IMR-90 (cell line): ENCODE measurements around the gene CTCF. TPM values are rescaled to one million over a fixed set of nuclear protein-coding genes. Genes with fewer than 3 reads are reported as not detected.

ENCODE experiments used
- ATAC-seq: fragments of 200-7000 bp; cut with Tn5 transposase; 2 replicates; pipeline ENCODE4 v1.9.1; 2020; ENCODE audit warnings: low read depth, mild to moderate bottlenecking, moderate library complexity
- BruUV-seq: library from RNA; stranded (reverse); fragments of 400-500 nt; replicated peaks from 2 replicates; lab custom pipeline; 2021; lab: Mats Ljungman, UMichigan
- CTCF ChIA-PET: fragments of 300-600 bp; formaldehyde crosslinking; extraction: SDS; loops from one replicate; lab custom pipeline; 2021; ENCODE audit warnings: antibody characterized with exemption; lab: Yijun Ruan, JAX
- POLR2A ChIA-PET: fragments of 300-600 bp; sonication (Branson Sonifier 250); formaldehyde crosslinking; loops from one replicate; lab custom pipeline; 2022; ENCODE audit warnings: antibody characterized with exemption; ENCODE audit not compliant: unreplicated experiment; lab: Charles Lee
- DNase-seq: peaks from one replicate; pipeline ENCODE4 v3.0.0; 2013
- H2AFZ ChIP-seq: replicated peaks from 2 replicates; pipeline ENCODE3; 2013; ENCODE audit warnings: low read length, mild to moderate bottlenecking; ENCODE audit not compliant: poor library complexity
- H2AK5ac ChIP-seq: 2 replicates; pipeline ENCODE4 v1.6.1; 2013; ENCODE audit warnings: low read depth, low read length, inconsistent platforms
- H2AK9ac ChIP-seq: replicated peaks from 2 replicates; pipeline ENCODE3; 2013; ENCODE audit warnings: mild to moderate bottlenecking, low read depth, low read length, moderate library complexity; ENCODE audit not compliant: poor library complexity
- H2BK120ac ChIP-seq: 2 replicates; pipeline ENCODE4 v1.6.1; 2013; ENCODE audit warnings: low read depth, low read length, inconsistent platforms
- H2BK15ac ChIP-seq: 3 replicates; pipeline ENCODE4 v1.6.1; 2013; ENCODE audit warnings: low read depth, low read length, inconsistent platforms
- H2BK20ac ChIP-seq: 2 replicates; pipeline ENCODE4 v1.6.1; 2013; ENCODE audit warnings: low read depth, mild to moderate bottlenecking, inconsistent platforms, low read length, moderate library complexity
- H2BK5ac ChIP-seq: 2 replicates; pipeline ENCODE4 v1.6.1; 2013; ENCODE audit warnings: mild to moderate bottlenecking, low read depth, low read length, inconsistent platforms; ENCODE audit not compliant: poor library complexity, severe bottlenecking
- H3K14ac ChIP-seq: replicated peaks from 2 replicates; pipeline ENCODE4 v1.6.1; 2013; ENCODE audit warnings: low read depth, low read length, inconsistent platforms
- H3K18ac ChIP-seq: 2 replicates; pipeline ENCODE4 v1.6.1; 2013; ENCODE audit warnings: low read depth, low read length, control low read depth
- H3K23ac ChIP-seq: 2 replicates; pipeline ENCODE4 v1.6.1; 2013; ENCODE audit warnings: low read depth, low read length, inconsistent platforms
- H3K27ac ChIP-seq: 2 replicates; pipeline ENCODE4 v1.5.1; 2013; ENCODE audit warnings: mild to moderate bottlenecking, control low read depth, low read length; ENCODE audit not compliant: insufficient read depth
- H3K27me3 ChIP-seq: 2 replicates; pipeline ENCODE4 v1.6.1; 2013; ENCODE audit warnings: low read length; ENCODE audit not compliant: control insufficient read depth, insufficient read depth
- H3K36me3 ChIP-seq: 2 replicates; pipeline ENCODE4 v1.6.1; 2013; ENCODE audit warnings: low read length, mixed read lengths; ENCODE audit not compliant: control insufficient read depth, insufficient read depth
- H3K4ac ChIP-seq: 2 replicates; pipeline ENCODE4 v1.6.1; 2013; ENCODE audit warnings: low read depth, low read length, inconsistent platforms
- H3K4me1 ChIP-seq: 2 replicates; pipeline ENCODE4 v1.6.1; 2013; ENCODE audit warnings: low read length, mixed read lengths; ENCODE audit not compliant: control insufficient read depth, insufficient read depth
- H3K4me2 ChIP-seq: 2 replicates; pipeline ENCODE4 v1.6.1; 2013; ENCODE audit warnings: low read depth, mild to moderate bottlenecking, control low read depth, low read length, moderate library complexity
- H3K4me3 ChIP-seq: 2 replicates; pipeline ENCODE4 v1.5.1; 2013; ENCODE audit warnings: low read depth, mild to moderate bottlenecking, control low read depth, low read length, moderate library complexity; ENCODE audit not compliant: insufficient read depth
- H3K56ac ChIP-seq: 2 replicates; pipeline ENCODE4 v1.6.1; 2013; ENCODE audit warnings: low read length, inconsistent platforms; ENCODE audit not compliant: insufficient read depth; ENCODE audit errors: extremely low read depth
- H3K79me1 ChIP-seq, 2 experiments: 2 replicates each; pipeline ENCODE4 v1.6.1; 2013; ENCODE audit warnings: low read length in 2 of 2, inconsistent platforms in 1 of 2, low read depth in 1 of 2
- H3K9ac ChIP-seq: 2 replicates; pipeline ENCODE4 v1.6.1; 2013; ENCODE audit warnings: low read depth, low read length, control low read depth
- H3K9me1 ChIP-seq: 2 replicates; pipeline ENCODE4 v1.6.1; 2013; ENCODE audit warnings: low read length, inconsistent platforms; ENCODE audit not compliant: insufficient read depth
- H3K9me3 ChIP-seq: 2 replicates; pipeline ENCODE4 v1.6.1; 2013; ENCODE audit warnings: low read length; ENCODE audit not compliant: control insufficient read depth, insufficient read depth
- H4K20me1 ChIP-seq: 2 replicates; pipeline ENCODE4 v1.6.1; 2013; ENCODE audit warnings: low read length, inconsistent platforms; ENCODE audit not compliant: insufficient read depth
- H4K5ac ChIP-seq: 2 replicates; pipeline ENCODE4 v1.6.1; 2013; ENCODE audit warnings: mild to moderate bottlenecking, low read depth, low read length, control low read depth
- H4K8ac ChIP-seq, 2 experiments: 2 replicates each; pipeline ENCODE4 v1.6.1; 2013; ENCODE audit warnings: low read depth in 2 of 2, low read length in 2 of 2, control low read depth in 1 of 2, inconsistent platforms in 1 of 2
- H4K91ac ChIP-seq: 2 replicates; pipeline ENCODE4 v1.6.1; 2013; ENCODE audit warnings: low read depth, low read length, inconsistent platforms; ENCODE audit not compliant: insufficient read depth
- BHLHE40 ChIP-seq: fragments of 150-350 bp; IDR thresholded peaks from 2 replicates; pipeline ENCODE4 v1.6.1; 2016; ENCODE audit warnings: mild to moderate bottlenecking, low read depth, low read length
- CEBPB ChIP-seq: IDR thresholded peaks from 2 replicates; pipeline ENCODE4 v1.6.1; 2012; ENCODE audit warnings: low read depth, low read length, improper control_type of control experiment
- CHD1 ChIP-seq: IDR thresholded peaks from 2 replicates; pipeline ENCODE4 v1.6.1; 2012; ENCODE audit warnings: low read depth, low read length, improper control_type of control experiment
- FOS ChIP-seq: fragments of 150-350 bp; IDR thresholded peaks from 2 replicates; pipeline ENCODE4 v1.6.1; 2016; ENCODE audit warnings: low read depth, low read length
- MAFK ChIP-seq: IDR thresholded peaks from 2 replicates; pipeline ENCODE4 v1.6.1; 2012; ENCODE audit warnings: low read depth, low read length, improper control_type of control experiment
- MAZ ChIP-seq: IDR thresholded peaks from 2 replicates; pipeline ENCODE4 v1.6.1; 2012; ENCODE audit warnings: low read depth, mild to moderate bottlenecking, low read length, improper control_type of control experiment, moderate library complexity, borderline replicate concordance
- MXI1 ChIP-seq: IDR thresholded peaks from 2 replicates; pipeline ENCODE4 v1.6.1; 2012; ENCODE audit warnings: low read depth, mild to moderate bottlenecking, low read length, moderate library complexity, borderline replicate concordance
- NFE2L2 ChIP-seq: fragments of 150-350 bp; IDR thresholded peaks from 2 replicates; pipeline ENCODE4 v1.6.1; 2016; ENCODE audit warnings: low read depth, mild to moderate bottlenecking, low read length
- POLR2A ChIP-seq: IDR thresholded peaks from 2 replicates; pipeline ENCODE4 v1.6.1; 2012; ENCODE audit warnings: mild to moderate bottlenecking, low read depth, low read length
- RAD21 ChIP-seq: IDR thresholded peaks from 2 replicates; pipeline ENCODE4 v1.6.1; 2012; ENCODE audit warnings: low read length, improper control_type of control experiment
- RCOR1 ChIP-seq: IDR thresholded peaks from 2 replicates; pipeline ENCODE4 v1.6.1; 2012; ENCODE audit warnings: mild to moderate bottlenecking, low read length, improper control_type of control experiment; ENCODE audit not compliant: insufficient replicate concordance
- RFX5 ChIP-seq: IDR thresholded peaks from 2 replicates; pipeline ENCODE4 v1.8.0; 2012; ENCODE audit warnings: low read depth, mild to moderate bottlenecking, low read length, moderate library complexity
- SMC3 ChIP-seq: fragments of 150-350 bp; IDR thresholded peaks from 2 replicates; pipeline ENCODE4 v1.6.1; 2016; ENCODE audit warnings: low read depth, mild to moderate bottlenecking, antibody characterized with exemption, low read length, moderate library complexity
- WGBS, 2 experiments: methylation state at CpG; one replicate each; pipeline versions ENCODE4 v1.1.5 to v1.1.7; 2013; ENCODE audit warnings: missing lambda C conversion rate in 2 of 2; ENCODE audit not compliant: insufficient read length in 1 of 2; ENCODE audit errors: extremely low coverage in 2 of 2; 5-methylcytosine and 5-hydroxymethylcytosine counted together
- dilution Hi-C: fragments of 300-500 bp; cut with HindIII; formaldehyde crosslinking; loops from one replicate; pipeline ENCODE4 v1.14.3; 2018; ENCODE audit warnings: low sequenced_read_pairs; ENCODE audit not compliant: unreplicated experiment
- in situ Hi-C: fragments of 300-500 bp; cut with MboI; formaldehyde crosslinking; loops from 3 replicates; pipeline ENCODE4 v1.14.3; 2019; ENCODE audit warnings: low sequenced_read_pairs, inconsistent platforms, mixed read lengths
- intact Hi-C: fragments of 100-400 bp; cut with micrococcal nuclease; formaldehyde crosslinking; loops from 2 replicates; pipeline ENCODE4 v1.10.0; 2022
- polyA plus RNA-seq, 3 experiments: library from polyadenylated mRNA; depleted of rRNA; stranded (reverse); fragments of >200 nt; gene quantifications; 2 replicates each; pipeline ENCODE4 v1.2.3, GENCODE V29; 2012; ENCODE audit warnings: low replicate concordance in 1 of 3
- total RNA-seq: library from RNA; depleted of rRNA; stranded (reverse); fragments of >200 nt; gene quantifications from 2 replicates; pipeline ENCODE4 v1.2.3, GENCODE V29; 2012
- TF ChIP-seq, protein P1 (sequence below): fragments of 150-350 bp; IDR thresholded peaks from 2 replicates; pipeline ENCODE4 v1.6.1; 2017; ENCODE audit warnings: mild to moderate bottlenecking, antibody characterized with exemption, low read length, low read depth
- TF ChIP-seq, protein P2 (sequence below): conservative IDR thresholded peaks from 2 replicates; pipeline ENCODE4 v1.5.1; 2012; ENCODE audit warnings: mild to moderate bottlenecking, low read depth, low read length, improper control_type of control experiment
- TF ChIP-seq, protein P3 (sequence below): fragments of 150-350 bp; IDR thresholded peaks from 2 replicates; pipeline ENCODE4 v1.6.1; 2016; ENCODE audit warnings: low read depth, mild to moderate bottlenecking, low read length, moderate library complexity, borderline replicate concordance

CTCF gene
- total and polyA plus RNA-seq, 2 of the 4 experiments (the other 2 are of a cell fraction), result 16.1 to 22.8 TPM

DNA sequence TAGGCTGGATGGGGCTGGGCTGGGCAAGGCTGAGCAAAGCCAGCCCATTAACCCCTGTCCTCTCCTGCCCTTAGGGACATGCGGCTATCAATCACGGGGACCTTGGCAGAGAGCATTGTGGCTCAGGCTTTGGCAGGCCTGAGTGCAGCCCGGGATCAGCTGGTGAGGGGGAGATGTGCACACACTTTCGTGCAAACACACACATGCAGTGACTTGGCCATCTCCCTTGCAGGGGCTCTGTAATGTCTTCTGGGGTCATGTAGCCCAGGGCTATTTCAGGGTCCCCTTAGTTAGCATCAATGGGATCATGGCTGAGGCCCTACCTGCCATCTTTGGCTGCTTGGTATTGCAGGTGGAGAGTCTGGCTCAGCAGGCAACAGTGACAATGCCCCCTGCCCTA, 89.5 kb downstream of the CTCF start:
- WGBS, 2 experiments, result 100% methylated on average over 1 of the region's 4 CpGs; no CpG with 5 or more reads in 1 of the 2 experiments
- no peak overlapping the region for H3K4me3 ChIP-seq
- no peak overlapping the region for H4K5ac ChIP-seq
- no peak for ATAC-seq
- peaks cover 3% of the 10 kb centered on the region; the same call in 1 of the 2 replicates for H3K9me1 ChIP-seq
- no peaks in the 10 kb centered on the region for H3K36me3 ChIP-seq
- no peak overlapping the region for H3K18ac ChIP-seq
- H3K14ac ChIP-seq, result no peak overlapping the region
- H2BK20ac ChIP-seq, result no peak overlapping the region
- H3K4me1 ChIP-seq, result peaks cover 4% of the 10 kb centered on the region; the same call in 1 of the 2 replicates
- no peak overlapping the region for H3K4me2 ChIP-seq
- in situ Hi-C loops (no loop called here), intact Hi-C loops (no loop called here), dilution Hi-C loops (no loop called here)
- H4K91ac ChIP-seq, result no peak overlapping the region
- H3K23ac ChIP-seq, result no peak overlapping the region
- no peak overlapping the region for H2BK120ac ChIP-seq
- no TSS peak for BruUV-seq
- H2AK9ac ChIP-seq, result no peak overlapping the region
- H2BK15ac ChIP-seq, result no peak overlapping the region
- H2BK5ac ChIP-seq, result no peak overlapping the region
- peak overlapping the region; percentile 19 for H2AFZ ChIP-seq
- no peak for TF ChIP-seq SMC3
- TF ChIP-seq CEBPB, result no peak
- TF ChIP-seq, protein P1, sequence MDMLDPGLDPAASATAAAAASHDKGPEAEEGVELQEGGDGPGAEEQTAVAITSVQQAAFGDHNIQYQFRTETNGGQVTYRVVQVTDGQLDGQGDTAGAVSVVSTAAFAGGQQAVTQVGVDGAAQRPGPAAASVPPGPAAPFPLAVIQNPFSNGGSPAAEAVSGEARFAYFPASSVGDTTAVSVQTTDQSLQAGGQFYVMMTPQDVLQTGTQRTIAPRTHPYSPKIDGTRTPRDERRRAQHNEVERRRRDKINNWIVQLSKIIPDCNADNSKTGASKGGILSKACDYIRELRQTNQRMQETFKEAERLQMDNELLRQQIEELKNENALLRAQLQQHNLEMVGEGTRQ, result no peak
- no peak for TF ChIP-seq NFE2L2
- TF ChIP-seq RFX5, result no peak
- no peak for TF ChIP-seq CHD1
- no peak for TF ChIP-seq RAD21
- no peak for TF ChIP-seq RCOR1
- TF ChIP-seq MAFK, result no peak
- TF ChIP-seq, protein P2, sequence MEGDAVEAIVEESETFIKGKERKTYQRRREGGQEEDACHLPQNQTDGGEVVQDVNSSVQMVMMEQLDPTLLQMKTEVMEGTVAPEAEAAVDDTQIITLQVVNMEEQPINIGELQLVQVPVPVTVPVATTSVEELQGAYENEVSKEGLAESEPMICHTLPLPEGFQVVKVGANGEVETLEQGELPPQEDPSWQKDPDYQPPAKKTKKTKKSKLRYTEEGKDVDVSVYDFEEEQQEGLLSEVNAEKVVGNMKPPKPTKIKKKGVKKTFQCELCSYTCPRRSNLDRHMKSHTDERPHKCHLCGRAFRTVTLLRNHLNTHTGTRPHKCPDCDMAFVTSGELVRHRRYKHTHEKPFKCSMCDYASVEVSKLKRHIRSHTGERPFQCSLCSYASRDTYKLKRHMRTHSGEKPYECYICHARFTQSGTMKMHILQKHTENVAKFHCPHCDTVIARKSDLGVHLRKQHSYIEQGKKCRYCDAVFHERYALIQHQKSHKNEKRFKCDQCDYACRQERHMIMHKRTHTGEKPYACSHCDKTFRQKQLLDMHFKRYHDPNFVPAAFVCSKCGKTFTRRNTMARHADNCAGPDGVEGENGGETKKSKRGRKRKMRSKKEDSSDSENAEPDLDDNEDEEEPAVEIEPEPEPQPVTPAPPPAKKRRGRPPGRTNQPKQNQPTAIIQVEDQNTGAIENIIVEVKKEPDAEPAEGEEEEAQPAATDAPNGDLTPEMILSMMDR, result no peak
- TF ChIP-seq BHLHE40, result no peak
- TF ChIP-seq POLR2A, result no peak
- TF ChIP-seq, protein P3, sequence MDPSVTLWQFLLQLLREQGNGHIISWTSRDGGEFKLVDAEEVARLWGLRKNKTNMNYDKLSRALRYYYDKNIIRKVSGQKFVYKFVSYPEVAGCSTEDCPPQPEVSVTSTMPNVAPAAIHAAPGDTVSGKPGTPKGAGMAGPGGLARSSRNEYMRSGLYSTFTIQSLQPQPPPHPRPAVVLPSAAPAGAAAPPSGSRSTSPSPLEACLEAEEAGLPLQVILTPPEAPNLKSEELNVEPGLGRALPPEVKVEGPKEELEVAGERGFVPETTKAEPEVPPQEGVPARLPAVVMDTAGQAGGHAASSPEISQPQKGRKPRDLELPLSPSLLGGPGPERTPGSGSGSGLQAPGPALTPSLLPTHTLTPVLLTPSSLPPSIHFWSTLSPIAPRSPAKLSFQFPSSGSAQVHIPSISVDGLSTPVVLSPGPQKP, result no peak
- no peak for TF ChIP-seq MXI1
- no peak for TF ChIP-seq FOS
- TF ChIP-seq MAZ, result no peak
- H3K9me3 ChIP-seq, result no peaks in the 10 kb centered on the region
- no peak overlapping the region for H3K56ac ChIP-seq
- CTCF ChIA-PET, result interaction anchor here (1.4 kb wide), 1 partner anchor 131 kb away, joined by 5 read pairs; no protein-coding TSS in a partner anchor
- no peak overlapping the region for H3K9ac ChIP-seq
- no peak overlapping the region for H2AK5ac ChIP-seq
- peaks cover 9% of the 10 kb centered on the region for H4K20me1 ChIP-seq
- H3K27me3 ChIP-seq, result peaks cover 54% of the 10 kb centered on the region
- no peaks in the 10 kb centered on the region for H3K79me1 ChIP-seq
- no peak overlapping the region for H3K4ac ChIP-seq
- POLR2A ChIA-PET, result no interaction called here
- H4K8ac ChIP-seq, result no peak overlapping the region
- DNase-seq, result no peak
- H3K27ac ChIP-seq, result no peak overlapping the region
